HepG2 (cell line): ENCODE data around the gene WDR82. TPM values are rescaled to one million over a fixed set of nuclear protein-coding genes. Genes with fewer than 3 reads are reported as not detected.
A peak's percentile ranks its signal among the peaks of the same experiment; 100 is the strongest.

ENCODE experiments used
- ATAC-seq: fragments of 200-7000 bp; cut with Tn5 transposase; 3 replicates; pipeline ENCODE4 v1.9.1; 2020; ENCODE audit warnings: mild to moderate bottlenecking, moderate library complexity
- BruUV-seq: library from RNA; stranded (reverse); fragments of 400-500 nt; replicated peaks from 2 replicates; lab custom pipeline; 2021; lab: Mats Ljungman, UMichigan
- CTCF ChIA-PET: fragments of 300-600 bp; formaldehyde crosslinking; extraction: SDS; loops from one replicate; lab custom pipeline; 2021; ENCODE audit warnings: low total read pairs, inconsistent platforms, low intra/inter-chr PET ratio; lab: Yijun Ruan, JAX
- POLR2A ChIA-PET: fragments of 350-600 bp; sonication (Branson Sonifier 250); formaldehyde crosslinking; loops from one replicate; lab custom pipeline; 2020; ENCODE audit warnings: antibody characterized with exemption, inconsistent platforms; lab: Yijun Ruan, JAX
- DNase-seq: peaks from one replicate; pipeline ENCODE4 v3.0.0-alpha.2; 2015; ENCODE audit warnings: low spot score
- FAIRE-seq: peaks from 3 replicates; lab custom pipeline; 2011; peaks lifted over from hg19 to GRCh38; lab: Jason Lieb, UNC
- H2AFZ ChIP-seq: one replicate; pipeline ENCODE4 v1.6.1; 2011; ENCODE audit warnings: low read length, inconsistent platforms
- H3K27ac ChIP-seq: fragments of 300-600 bp; 3 replicates; pipeline ENCODE4 v1.8.0; 2011; ENCODE audit warnings: mixed run types, mild to moderate bottlenecking, mixed read lengths, low read length, inconsistent platforms; ENCODE audit not compliant: insufficient read depth; ENCODE audit errors: extremely low read length
- H3K27me3 ChIP-seq, 2 experiments: fragments of 200-600 bp in 1 of 2; 2 replicates in 1 of 2; 3 replicates in 1 of 2; pipeline versions ENCODE4 v1.6.0 to v1.8.0; 2011; ENCODE audit warnings: low read length in 2 of 2, mild to moderate bottlenecking in 2 of 2, moderate library complexity in 2 of 2, inconsistent platforms in 1 of 2; ENCODE audit not compliant: insufficient read depth in 2 of 2, control insufficient read depth in 1 of 2
- H3K36me3 ChIP-seq, 2 experiments: fragments of 200-600 bp in 1 of 2; replicated peaks in 1 of 2; 2 replicates in 1 of 2; 3 replicates in 1 of 2; pipeline versions ENCODE4 v1.5.1 to v1.8.0; 2011; ENCODE audit warnings: low read length in 2 of 2, inconsistent platforms in 1 of 2; ENCODE audit not compliant: insufficient read depth in 2 of 2, control insufficient read depth in 1 of 2
- H3K4me1 ChIP-seq: 2 replicates; pipeline ENCODE4 v1.5.1; 2012; ENCODE audit warnings: low read length, inconsistent platforms; ENCODE audit not compliant: insufficient read depth
- H3K4me2 ChIP-seq: 2 replicates; pipeline ENCODE4 v1.6.0; 2011; ENCODE audit warnings: low read depth, low read length, inconsistent platforms
- H3K4me3 ChIP-seq, 3 experiments: fragments of 200-600 bp in 1 of 3; sonication (generic), shearing (Covaris generic) in 1 of 3; replicated peaks in 1 of 3; 2 replicates each; pipeline ENCODE4 v1.5.1; 2011 to 2016; ENCODE audit warnings: low read length in 3 of 3, inconsistent platforms in 2 of 3, low read depth in 2 of 3, mild to moderate bottlenecking in 2 of 3, control low read depth in 1 of 3, mixed read lengths in 1 of 3; ENCODE audit not compliant: insufficient read depth in 1 of 3
- H3K79me2 ChIP-seq: one replicate; pipeline ENCODE4 v1.6.1; 2011; ENCODE audit warnings: low read length, inconsistent platforms; ENCODE audit not compliant: insufficient read depth
- H3K9ac ChIP-seq: 2 replicates; pipeline ENCODE4 v1.6.0; 2011; ENCODE audit warnings: mild to moderate bottlenecking, low read depth, low read length, inconsistent platforms; ENCODE audit not compliant: insufficient read depth
- H3K9me3 ChIP-seq: 2 replicates; pipeline ENCODE4 v1.5.1; 2012; ENCODE audit warnings: mild to moderate bottlenecking, low read length
- H4K20me1 ChIP-seq: 2 replicates; pipeline ENCODE4 v1.6.0; 2011; ENCODE audit warnings: inconsistent platforms, mild to moderate bottlenecking, low read length, moderate library complexity; ENCODE audit not compliant: insufficient read depth
- ISL2 ChIP-seq: sonication (generic); formaldehyde crosslinking; IDR thresholded peaks from 2 replicates; pipeline ENCODE4 v1.5.0; 2020; ENCODE audit warnings: missing genetic modification reagents
- LRRFIP1 ChIP-seq: sonication (generic); formaldehyde crosslinking; conservative IDR thresholded peaks from 2 replicates; pipeline ENCODE4 v1.4.0; 2020; ENCODE audit warnings: missing genetic modification reagents
- MZF1 ChIP-seq: sonication (generic); formaldehyde crosslinking; IDR thresholded peaks from 2 replicates; pipeline ENCODE4 v1.8.1; 2023; ENCODE audit warnings: mild to moderate bottlenecking, missing genetic modification reagents, borderline replicate concordance
- RBM22 ChIP-seq: fragments of 200-400 bp; formaldehyde crosslinking; optimal IDR thresholded peaks from 2 replicates; pipeline ENCODE3; 2017; ENCODE audit warnings: mild to moderate bottlenecking, low read length, moderate library complexity
- ZMYM2 ChIP-seq: sonication (generic); formaldehyde crosslinking; IDR thresholded peaks from 2 replicates; pipeline ENCODE4 v1.8.0; 2022; ENCODE audit warnings: mild to moderate bottlenecking, missing genetic modification reagents
- ZNF580 ChIP-seq: IDR thresholded peaks from 2 replicates; pipeline ENCODE4 v1.6.1; 2016; ENCODE audit warnings: low read depth, borderline replicate concordance
- WGBS: methylation state at CpG from one replicate; pipeline ENCODE4 v1.1.6; 2017; ENCODE audit warnings: low lambda C conversion rate; 5-methylcytosine and 5-hydroxymethylcytosine counted together
- in situ Hi-C: cut with HindIII; loops from 2 replicates; pipeline ENCODE4 v1.10.0; 2017; ENCODE audit warnings: low pct_unique_long_range_greater_than_20kb; ENCODE audit not compliant: extremely low pct_ligation_motif_present
- intact Hi-C: fragments of 100-400 bp; cut with micrococcal nuclease; formaldehyde crosslinking; loops from one replicate; pipeline ENCODE4 v1.10.0; 2022; ENCODE audit not compliant: unreplicated experiment
- polyA plus RNA-seq, 8 experiments: library from polyadenylated mRNA; depleted of rRNA in 3 of 8; stranded (reverse) in 7 of 8; unstranded in 1 of 8; fragments of >200 nt; fragmentation: Illumina TruSeq in 4 of 8; extraction: Trizol in 4 of 8; gene quantifications; 2 replicates each; pipeline versions ENCODE4 v1.2.1 to v1.2.3, GENCODE V29; 2011 to 2016; ENCODE audit warnings: low read depth in 4 of 8, missing spikeins in 1 of 8, mixed read lengths in 1 of 8; ENCODE audit not compliant: insufficient read depth in 1 of 8
- total RNA-seq, 5 experiments: library from RNA; depleted of rRNA; stranded (reverse); fragments of >200 nt; fragmentation: Illumina TruSeq; extraction: Trizol; gene quantifications; 2 replicates each; pipeline ENCODE4 v1.2.3, GENCODE V29; 2016; ENCODE audit warnings: low read depth in 1 of 5
- TF ChIP-seq, protein P1 (sequence below): sonication (generic); formaldehyde crosslinking; IDR thresholded peaks from 2 replicates; pipeline ENCODE4 v1.4.0; 2020; ENCODE audit warnings: mild to moderate bottlenecking, missing genetic modification reagents

The WDR82 gene
- total and polyA plus RNA-seq, 2 of the 13 experiments (the other 11 are each of a cell fraction or from before 2014, with no cell fraction given), result 39.1 to 59.5 TPM

GRCh38 chr3:52249683-52250082 lies 28.8 kb downstream of the WDR82 start:
- no peak for FAIRE-seq
- no peaks in the 10 kb centered on the region for H4K20me1 ChIP-seq
- in situ Hi-C loops, result no loop called here
- no peak for DNase-seq
- WGBS, result 94% methylated on average over 6 of the region's 6 CpGs
- H3K9ac ChIP-seq, result no peak overlapping the region
- no TSS peak for BruUV-seq
- H3K36me3 ChIP-seq, result peaks cover 5 to 16% of the 10 kb centered on the region in 2 experiments; a peak in 4 of 5 replicates
- peaks cover 26% of the 10 kb centered on the region for H3K4me1 ChIP-seq
- H3K9me3 ChIP-seq, result no peaks in the 10 kb centered on the region
- TF ChIP-seq, protein P1, sequence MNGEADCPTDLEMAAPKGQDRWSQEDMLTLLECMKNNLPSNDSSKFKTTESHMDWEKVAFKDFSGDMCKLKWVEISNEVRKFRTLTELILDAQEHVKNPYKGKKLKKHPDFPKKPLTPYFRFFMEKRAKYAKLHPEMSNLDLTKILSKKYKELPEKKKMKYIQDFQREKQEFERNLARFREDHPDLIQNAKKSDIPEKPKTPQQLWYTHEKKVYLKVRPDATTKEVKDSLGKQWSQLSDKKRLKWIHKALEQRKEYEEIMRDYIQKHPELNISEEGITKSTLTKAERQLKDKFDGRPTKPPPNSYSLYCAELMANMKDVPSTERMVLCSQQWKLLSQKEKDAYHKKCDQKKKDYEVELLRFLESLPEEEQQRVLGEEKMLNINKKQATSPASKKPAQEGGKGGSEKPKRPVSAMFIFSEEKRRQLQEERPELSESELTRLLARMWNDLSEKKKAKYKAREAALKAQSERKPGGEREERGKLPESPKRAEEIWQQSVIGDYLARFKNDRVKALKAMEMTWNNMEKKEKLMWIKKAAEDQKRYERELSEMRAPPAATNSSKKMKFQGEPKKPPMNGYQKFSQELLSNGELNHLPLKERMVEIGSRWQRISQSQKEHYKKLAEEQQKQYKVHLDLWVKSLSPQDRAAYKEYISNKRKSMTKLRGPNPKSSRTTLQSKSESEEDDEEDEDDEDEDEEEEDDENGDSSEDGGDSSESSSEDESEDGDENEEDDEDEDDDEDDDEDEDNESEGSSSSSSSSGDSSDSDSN, result no peak
- TF ChIP-seq MZF1 (CRISPR knock-in tag) (no peak), ISL2 (CRISPR knock-in tag) (no peak), LRRFIP1 (CRISPR knock-in tag) (no peak), ZNF580 (no peak), ZMYM2 (CRISPR knock-in tag) (no peak), RBM22 (peak; percentile 11)
- H3K79me2 ChIP-seq, result no peaks in the 10 kb centered on the region
- ATAC-seq, result no peak
- POLR2A ChIA-PET, result interaction anchor here (1.0 to 2.9 kb wide), 5 partner anchors 9 to 40 kb away, joined by 4 to 13 read pairs (median 7); partner anchors contain the start of genes TWF2 and WDR82
- intact Hi-C loops, result no loop called here
- H3K4me2 ChIP-seq, result no peak overlapping the region
- H3K27me3 ChIP-seq, result no peaks in the 10 kb centered on the region
- CTCF ChIA-PET, result no interaction called here
- no peak overlapping the region for H2AFZ ChIP-seq
- H3K27ac ChIP-seq, result no peak overlapping the region
- no peak overlapping the region for H3K4me3 ChIP-seq
